GM21381 (cell line): ENCODE measurements around the gene BCAS2.

Experiments used
- ATAC-seq: cut with Tn5 transposase; IDR thresholded peaks from one replicate; pipeline ENCODE4 v1.9.1; 2021; ENCODE audit warnings: mild to moderate bottlenecking, moderate library complexity; ENCODE audit not compliant: unreplicated experiment

The BCAS2 gene

DNA sequence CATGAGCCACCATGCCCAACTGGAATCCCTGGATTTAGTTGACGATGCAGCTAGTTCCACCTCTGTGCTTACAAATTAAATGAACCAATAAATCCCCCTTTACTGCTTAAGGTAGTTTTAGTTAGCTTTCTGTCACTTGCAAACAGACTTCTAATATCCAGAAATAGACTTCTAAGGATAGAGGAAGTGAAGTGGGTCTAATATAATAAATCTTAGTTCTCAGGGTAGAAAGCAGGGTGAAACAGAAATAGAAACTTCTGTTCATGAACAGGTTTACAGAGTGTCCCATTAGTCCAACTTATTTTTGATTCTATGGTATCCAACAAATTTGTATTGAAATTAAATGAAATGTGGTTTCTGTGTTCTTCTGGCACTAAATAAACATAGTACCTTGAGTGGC, 20.1 kb downstream of the BCAS2 start:
- no peak for ATAC-seq

DNA sequence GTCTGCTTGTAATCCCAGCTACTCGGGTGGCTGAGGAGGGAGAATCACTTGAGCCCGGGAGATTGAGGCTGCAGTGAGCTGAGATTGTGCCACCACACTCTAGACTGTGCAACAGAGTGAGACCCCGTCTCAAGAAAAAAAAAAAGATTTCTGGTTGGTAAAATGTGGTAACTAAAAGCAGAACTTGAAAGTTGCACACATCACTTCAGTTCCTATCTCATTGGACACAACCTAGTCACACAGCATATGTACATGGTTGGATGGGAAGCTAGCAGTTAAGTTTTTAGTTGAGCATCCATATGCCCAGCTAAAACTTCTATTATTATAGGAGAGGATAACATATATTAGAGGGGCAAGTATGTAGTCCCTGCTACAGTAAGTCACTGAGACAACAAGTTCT, 22.1 kb downstream of the BCAS2 start:
- ATAC-seq, result no peak

DNA sequence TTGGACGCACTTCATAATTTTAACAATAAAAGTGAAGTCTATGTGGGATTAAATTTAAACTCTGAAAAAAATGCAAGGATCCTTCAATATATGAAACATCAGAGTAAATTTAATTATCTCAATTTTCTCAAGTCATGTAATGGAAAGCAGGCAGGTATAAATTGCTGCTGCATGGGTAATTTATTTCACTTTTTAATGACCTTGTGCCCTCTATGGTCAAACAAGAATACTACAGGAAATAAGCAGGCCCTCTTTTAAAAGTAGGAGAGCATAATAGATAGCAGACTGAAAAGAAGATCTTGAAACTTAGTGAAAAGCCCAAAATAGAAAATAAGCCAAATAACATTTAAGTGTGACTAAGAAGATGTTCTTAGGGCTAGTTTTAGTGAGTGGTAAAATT, 22.9 kb downstream of the BCAS2 start:
- ATAC-seq, result peak; percentile 47

DNA sequence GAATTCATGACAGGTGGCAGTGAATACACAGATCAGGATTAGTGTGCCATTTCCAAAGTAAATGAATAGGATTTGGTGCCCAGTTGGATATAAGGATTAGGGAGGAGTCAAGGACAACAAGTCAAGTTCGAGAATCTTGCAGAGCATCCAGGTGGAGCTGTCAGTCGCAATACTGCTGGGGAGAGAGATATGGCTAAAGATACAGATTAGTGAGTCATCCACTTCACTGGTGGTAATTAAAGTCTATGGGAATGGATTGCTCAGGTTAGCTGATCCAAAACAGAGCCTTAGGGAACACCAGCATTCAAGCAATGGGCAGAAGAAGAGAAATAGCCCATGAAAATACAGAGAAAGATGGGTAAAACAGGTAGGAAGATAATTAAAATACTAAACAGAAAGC, 26.8 kb downstream of the BCAS2 start:
- no peak for ATAC-seq

DNA sequence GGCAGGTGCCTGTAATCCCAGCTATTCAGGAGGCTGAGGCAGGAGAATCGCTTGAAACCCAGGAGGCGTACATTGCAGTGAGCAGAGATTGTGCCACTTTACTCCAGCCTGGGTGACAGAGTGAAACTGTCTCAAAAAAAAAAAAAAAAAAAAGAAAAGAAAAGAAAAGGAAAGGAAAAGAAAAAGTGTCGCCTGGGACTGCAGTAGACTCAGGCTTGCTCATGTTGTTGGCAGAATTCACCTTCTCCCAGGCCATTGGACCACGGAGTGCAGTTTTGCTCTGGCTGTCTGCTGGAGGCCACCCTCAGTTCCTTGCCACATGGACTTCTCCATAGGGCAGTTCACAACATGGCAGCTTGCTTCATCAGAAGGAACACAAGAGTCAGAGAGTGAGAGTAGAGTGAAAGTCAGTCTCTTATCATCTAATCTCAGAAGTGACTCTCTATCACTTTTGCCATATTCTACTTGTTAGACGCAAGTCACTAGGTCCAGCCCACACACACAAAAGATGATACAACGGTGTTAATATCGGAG, 29.2 kb downstream of the BCAS2 start:
- ATAC-seq, result no peak

DNA sequence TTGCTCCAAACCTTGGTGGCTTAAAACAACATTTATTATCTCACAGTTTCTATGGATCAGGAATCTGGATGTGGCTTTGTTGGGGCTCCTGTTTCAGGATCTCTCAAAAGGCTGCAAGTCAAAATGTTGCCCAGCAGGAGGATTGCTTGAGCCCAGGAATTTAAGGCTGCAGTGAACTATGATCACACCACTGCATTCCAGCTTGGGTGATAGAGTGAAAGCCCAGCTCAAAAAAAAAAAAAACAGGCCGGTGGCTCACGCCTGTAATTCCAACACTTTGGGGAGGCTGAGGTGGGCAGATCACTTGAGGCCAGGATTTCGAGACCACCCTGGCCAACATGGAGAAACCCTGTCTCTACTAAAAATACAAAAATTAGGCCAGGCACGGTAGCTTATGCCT, 30.0 kb downstream of the BCAS2 start:
- no peak for ATAC-seq

DNA sequence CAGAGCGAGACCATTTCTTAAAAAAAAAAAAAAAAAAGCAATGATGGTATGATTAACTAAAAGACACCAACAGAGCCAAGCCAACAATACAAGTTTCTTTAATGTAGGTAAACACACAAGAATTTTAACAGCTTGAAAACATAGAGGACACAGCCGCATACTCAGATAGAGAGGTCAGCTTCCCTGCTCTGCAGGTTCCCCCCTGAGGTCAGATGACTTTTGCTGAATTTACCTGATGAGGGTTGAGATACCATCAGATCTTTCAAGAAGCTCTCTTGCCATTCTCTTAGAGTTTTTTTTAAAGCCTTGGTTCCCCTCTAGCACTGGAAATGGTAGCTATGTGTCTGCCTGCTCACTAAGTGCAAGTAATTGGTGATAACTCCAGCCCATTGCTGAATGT, 31.1 kb downstream of the BCAS2 start:
- ATAC-seq, result no peak

DNA sequence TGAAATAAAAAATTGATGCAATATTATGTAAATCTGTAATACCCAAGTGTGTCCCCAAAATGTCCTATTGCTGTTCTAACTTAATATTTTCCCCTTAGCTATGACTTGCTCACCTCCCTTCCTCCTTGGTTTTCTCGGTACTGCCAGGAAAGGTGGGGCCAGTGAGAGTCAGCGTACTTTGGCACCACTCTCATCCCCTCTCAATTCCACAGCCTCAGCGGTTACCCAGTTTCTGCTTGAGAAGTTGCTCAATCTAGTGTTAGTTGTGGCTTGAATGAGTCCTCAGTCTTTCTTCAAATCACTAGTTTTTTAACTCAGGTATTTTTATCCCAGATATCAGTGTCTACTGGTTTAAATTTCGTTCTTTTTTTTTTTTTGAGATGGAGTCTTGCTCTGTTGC, 32.3 kb downstream of the BCAS2 start:
- ATAC-seq, result no peak

DNA sequence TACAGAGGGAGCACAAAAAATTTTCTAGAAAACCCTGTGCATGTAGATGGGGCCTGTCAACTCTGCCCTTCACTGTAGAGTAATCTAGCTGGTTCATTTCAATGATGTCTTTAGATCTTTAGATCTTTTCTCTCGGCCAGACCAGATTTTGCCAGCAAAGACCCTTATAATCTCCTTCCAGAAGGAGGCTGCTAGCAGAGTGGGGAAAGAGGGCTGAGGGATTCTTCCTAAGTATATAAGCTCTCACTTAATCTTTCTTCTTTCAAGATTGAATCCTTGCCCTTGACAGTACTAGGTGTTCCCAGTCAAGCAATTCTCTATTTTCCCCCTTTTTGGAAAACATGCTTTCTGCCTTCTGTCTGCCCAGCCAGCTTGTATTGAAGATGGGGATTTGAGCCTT, 34.3 kb downstream of the BCAS2 start:
- ATAC-seq, result no peak

DNA sequence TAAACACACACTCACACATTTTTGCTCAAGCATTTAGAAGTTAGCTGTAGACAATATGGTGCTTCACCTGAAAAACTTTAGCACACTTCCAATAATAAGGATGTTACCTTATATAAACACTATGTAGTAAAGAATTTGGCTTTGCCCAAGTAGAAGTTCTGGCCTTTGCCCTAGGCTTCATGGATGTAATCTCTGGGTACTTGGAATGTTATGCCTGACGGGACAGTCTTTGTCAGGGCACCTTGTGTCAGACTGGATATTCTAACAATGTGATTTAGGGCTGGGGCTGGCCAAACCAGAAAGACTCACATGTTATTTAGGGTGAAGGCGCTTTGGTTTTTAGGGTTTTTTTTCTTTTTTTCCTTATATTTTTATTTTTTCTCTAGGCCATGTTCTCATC, 35.6 kb downstream of the BCAS2 start:
- ATAC-seq, result no peak

DNA sequence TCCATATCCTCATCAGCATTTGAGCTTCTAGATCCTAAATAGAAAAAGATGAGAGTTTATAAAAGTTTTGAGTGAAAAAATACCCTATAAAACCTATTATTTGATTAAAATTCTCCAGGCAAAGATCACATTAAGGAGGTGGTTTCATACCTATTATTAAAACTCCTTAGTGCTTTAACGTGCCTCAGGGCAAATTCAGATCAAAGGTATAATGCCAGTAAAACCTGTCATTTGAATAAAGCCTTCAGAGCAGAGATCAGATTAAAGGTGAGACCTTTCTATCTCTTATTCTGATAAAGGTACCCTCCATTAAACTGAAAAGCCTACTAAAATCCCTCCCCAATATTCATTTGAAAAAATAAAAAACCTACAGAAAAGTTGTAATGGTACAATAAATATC, 36.1 kb downstream of the BCAS2 start:
- no peak for ATAC-seq

DNA sequence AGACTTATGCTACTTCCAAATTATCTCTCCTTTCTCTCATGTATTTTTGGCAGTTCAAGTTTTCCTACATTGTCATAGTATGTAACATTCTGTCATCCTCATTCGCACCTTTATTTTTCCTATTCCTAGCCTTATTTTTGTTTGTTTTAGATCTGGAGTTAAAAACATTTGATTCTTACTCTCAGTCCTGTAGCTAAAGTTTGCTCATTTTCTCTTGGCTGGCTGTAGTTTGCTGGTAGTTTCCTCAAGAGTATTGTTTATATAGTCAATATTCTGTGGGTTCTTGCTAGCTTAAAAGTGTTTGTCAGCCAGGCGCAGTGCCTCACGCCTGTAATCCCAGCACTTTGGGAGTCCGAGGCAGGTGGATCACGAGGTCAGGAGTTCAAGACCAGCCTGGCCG, 40.6 kb downstream of the BCAS2 start:
- no peak for ATAC-seq

DNA sequence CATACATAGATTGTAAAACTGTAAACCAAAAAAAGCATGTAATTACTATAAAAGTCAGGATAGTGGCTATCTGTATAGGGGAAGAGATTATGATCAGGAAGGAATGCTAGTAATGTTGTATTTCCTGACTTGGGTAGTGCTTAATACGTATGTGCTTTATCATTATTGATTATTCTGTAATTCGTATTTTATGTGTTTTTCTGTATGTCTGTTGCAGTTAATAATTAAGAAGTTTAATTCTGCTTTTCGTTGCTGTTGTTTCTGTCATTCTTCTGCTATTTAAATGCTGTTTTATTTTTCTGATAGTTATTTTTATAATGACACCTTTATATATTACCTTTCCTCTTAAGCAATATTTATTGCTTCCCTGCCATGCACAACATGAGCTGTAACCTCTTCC, 41.1 kb downstream of the BCAS2 start:
- ATAC-seq, result no peak

DNA sequence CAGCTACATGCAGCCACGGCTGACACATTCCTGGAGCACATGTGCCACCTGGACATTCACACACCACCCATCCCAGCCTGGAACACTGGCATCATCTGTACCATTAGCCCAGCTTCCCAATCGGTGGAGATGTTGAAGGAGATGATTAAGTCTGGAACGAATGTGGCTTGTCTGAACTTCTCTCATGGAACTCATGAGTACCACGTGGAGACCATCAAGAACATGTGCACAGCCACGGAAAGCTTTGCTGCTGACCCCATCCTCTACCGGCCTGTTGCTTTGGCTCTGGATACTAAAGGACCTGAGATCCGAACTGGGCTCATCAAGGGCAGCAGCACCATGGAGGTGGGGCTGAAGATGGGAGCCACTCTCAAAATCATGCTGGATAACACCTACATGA, 45.4 kb downstream of the BCAS2 start:
- no peak for ATAC-seq

DNA sequence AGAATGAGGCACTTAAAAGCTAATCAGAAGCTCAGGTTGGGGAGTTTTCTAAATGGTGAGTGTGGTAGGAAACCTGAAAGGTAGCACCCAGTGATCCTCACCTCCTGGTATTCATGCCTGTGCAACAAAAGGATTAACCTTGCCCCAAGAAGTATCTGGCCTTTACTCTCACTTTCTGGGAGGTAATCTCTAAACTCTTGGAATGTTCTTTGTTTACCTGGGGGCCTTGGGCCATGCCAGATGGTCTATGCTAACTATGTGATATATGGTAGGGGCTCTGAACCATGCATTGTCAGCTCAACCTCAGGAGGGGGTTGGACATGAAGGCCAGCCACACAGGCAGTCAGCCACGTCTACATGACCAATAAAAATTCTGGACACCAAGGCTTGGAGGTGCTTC, 46.0 kb downstream of the BCAS2 start:
- no peak for ATAC-seq

DNA sequence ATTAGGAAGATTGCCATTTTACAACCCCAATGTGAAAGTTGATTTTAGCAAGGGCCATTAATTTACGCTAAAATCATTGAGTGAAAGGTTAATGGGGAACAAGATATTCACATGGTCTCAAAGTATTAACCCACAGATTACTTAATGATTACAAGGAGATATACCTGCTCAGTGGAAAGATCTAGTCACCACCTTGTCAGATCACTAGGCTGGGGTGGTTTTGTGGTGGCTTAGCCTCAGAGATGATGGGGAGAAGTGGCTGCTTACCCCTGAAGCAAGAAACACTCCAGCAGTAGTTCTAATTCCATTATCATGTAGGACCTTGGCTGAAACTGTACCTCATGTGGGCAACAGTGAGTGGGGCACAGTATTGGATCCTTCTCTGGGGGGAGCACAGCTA, 50.3 kb downstream of the BCAS2 start:
- no peak for ATAC-seq

DNA sequence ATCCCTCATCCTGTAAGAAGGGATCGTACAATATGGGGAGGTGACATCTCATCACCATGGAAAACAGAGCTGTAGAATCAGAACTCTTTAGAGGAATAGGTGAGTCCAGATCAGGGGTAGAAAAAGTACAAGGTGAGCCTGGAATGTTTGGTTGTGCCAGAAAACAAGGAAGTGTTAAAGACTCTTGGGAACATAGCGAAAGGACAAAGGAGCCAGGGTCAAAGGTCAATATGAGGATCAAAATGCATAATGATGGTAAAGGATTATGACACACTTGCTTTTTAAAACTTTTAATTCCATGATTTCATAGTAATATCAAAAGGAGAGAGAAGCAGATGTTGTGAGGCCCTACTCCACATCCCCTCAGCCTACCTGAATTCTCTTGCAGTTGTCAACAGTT, 51.2 kb downstream of the BCAS2 start:
- no peak for ATAC-seq

DNA sequence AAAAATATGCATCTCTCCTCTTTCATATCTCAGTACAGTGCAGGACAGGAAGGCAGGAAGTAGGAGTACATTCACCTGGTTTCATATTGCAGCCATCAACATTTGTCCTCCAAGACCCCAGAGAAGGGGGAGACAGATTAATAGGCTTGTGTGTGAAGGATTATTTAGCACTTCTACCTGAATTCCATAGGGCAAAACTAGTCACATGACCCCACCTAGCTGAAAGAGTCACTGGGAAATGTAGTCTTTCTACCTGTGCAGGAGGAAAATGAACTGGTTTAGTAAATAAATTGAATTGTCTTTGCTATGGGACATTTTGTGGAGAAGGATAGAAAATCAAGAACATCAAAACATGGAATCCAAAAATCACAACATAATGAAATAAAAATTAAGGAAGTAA, 56.5 kb downstream of the BCAS2 start:
- ATAC-seq, result no peak

DNA sequence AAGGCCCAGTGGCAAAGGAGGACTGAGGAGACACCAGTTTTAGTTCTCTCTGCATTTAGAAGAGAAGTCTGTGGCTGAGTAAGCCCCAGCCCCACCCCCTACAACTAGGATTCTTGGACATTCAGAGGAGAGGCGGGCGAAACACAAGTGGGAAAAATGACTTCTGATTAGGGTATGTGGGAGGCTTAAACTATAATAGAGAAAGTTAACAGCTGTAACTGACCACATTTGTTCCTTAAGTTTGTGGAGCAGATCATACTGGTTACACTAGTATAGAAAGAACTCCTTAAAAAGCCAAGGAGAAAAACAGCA, 59.2 kb downstream of the BCAS2 start:
- no peak for ATAC-seq

DNA sequence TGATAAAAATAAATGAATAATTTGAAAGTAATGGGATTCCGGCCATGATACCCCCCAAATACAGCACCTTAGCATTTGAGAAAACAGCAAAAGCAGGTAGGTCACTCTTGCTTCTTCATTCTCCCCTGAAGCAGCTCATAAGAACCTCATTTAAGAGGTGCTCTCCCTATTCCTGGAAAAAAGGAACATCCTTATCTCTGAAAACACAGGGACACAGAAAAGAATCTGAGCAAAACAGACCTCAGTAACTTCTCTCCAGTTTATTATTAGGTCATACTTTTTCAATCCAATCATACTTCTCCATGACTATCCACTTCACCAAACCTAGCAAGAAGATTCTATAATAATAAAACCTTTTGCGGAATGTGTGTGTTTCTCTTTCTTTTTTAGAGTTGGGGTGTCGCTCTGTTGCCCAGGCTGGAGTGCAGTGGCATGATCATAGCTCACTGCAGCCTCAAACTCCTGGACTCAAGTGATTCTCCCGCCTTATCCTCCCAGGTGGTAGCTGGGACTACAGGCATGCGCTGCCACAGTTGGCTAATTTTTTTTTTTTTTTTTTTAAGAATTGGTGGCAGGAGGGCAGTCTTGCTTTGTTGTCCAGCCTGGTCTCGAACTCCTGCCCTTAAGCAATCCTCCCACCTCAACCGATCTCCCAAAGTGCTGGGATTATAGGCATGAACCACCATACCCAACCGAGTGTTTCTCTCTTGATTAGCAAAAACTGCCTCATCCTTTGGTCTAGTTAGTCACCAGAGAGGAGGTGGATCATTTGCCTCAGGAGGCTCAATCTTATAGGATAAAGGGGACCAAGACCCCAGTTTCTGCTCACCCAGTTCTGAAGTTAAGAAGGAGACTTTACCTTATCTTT, 59.8 kb downstream of the BCAS2 start:
- ATAC-seq, result no peak
